ENCODE data around the gene MAN2A2. TPM values are rescaled to one million over a fixed set of nuclear protein-coding genes. Genes with fewer than 3 reads are reported as not detected.
"Not testable (repeated sequence)": the region's sequence is repeated elsewhere in the genome, so short reads cannot be mapped to it uniquely, and the experiment has no call there.

MAN2A2 gene
- total RNA-seq, 1 donor from 2014 or later = 133 TPM

- no peak for TF ChIP-seq CTCF (IDR thresholded peaks at IDR 0.05)
- Mint-ChIP-seq H3K36me3 (ENCODE audit: low read depth) (peaks cover 27% of the 10 kb centered on the region), H3K9me3 (no peaks in the 10 kb centered on the region), H3K27me3 (no peaks in the 10 kb centered on the region), H3K4me1 (peaks cover 37% of the 10 kb centered on the region), H3K4me3 (peak overlapping the region; percentile 28), H3K27ac (no peak overlapping the region)
- DNase-seq (no peak), ATAC-seq (ENCODE audit: low read depth) (no peak)
- ChIA-PET POLR2A (interaction anchor here (0.5 to 1.2 kb wide), 5 partner anchors 11 to 219 kb away, joined by 3 to 8 read pairs (median 5); partner anchors contain the start of gene FES), CTCF (interaction anchor here (0.8 to 1.2 kb wide), 3 partner anchors 12 to 55 kb away, joined by 3 to 4 read pairs (median 3); no protein-coding TSS in a partner anchor)
- intact Hi-C loops (cut with micrococcal nuclease) = loop anchor here (5.0 kb wide), 1 partner anchor 156 kb away; the partner anchor contains the start of gene BLM
Observed at GRCh38 chr15:90873488-90873997, 29.6 kb upstream of the MAN2A2 start.

- no peak for TF ChIP-seq CTCF (IDR thresholded peaks at IDR 0.05)
- DNase-seq = no peak
- ChIA-PET POLR2A (interaction anchor here (0.5 to 1.2 kb wide), 5 partner anchors 10 to 138 kb away, joined by 3 to 6 read pairs (median 3); partner anchors contain the start of gene FES), CTCF (interaction anchor here (0.9 to 1.2 kb wide), 2 partner anchors 12 to 56 kb away, joined by 3 to 4 read pairs; no protein-coding TSS in a partner anchor)
- H3K27me3 Mint-ChIP-seq = no peaks in the 10 kb centered on the region
- H3K9me3 Mint-ChIP-seq = no peaks in the 10 kb centered on the region
- H3K36me3 Mint-ChIP-seq (ENCODE audit: low read depth) = peaks cover 33% of the 10 kb centered on the region
- no peak for ATAC-seq (ENCODE audit: low read depth)
- no peak overlapping the region for H3K4me3 Mint-ChIP-seq
- H3K4me1 Mint-ChIP-seq = peaks cover 33% of the 10 kb centered on the region
- intact Hi-C loops (cut with micrococcal nuclease) = loop anchor here (5.0 kb wide), 1 partner anchor 157 kb away; the partner anchor contains the start of gene BLM
- no peak overlapping the region for H3K27ac Mint-ChIP-seq
Observed at GRCh38 chr15:90873998-90874605, 29.0 kb upstream of the MAN2A2 start.

DNA sequence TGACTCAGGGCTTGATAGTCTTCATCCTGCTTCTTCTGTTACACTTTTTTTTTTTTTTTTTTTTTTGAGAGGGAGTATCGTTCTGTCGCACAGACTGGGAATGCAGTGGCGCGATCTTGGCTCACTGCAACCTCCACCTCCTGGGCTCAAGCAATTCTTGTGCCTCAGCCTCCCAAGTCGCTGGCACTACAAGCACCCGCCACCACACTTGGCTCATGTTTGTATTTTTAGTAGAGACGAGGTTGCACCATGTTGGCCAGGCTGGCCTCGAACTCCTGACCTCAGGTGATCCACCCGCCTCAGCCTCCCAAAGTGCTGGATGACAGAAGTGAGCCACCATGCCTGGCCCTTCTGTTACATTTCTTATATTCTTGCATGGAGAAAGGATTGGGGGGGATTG lies 28.1 kb upstream of the MAN2A2 start:
- peaks cover 41% of the 10 kb centered on the region for H3K36me3 Mint-ChIP-seq (ENCODE audit: low read depth)
- H3K9me3 Mint-ChIP-seq; ATAC-seq (ENCODE audit: low read depth); H3K27me3 Mint-ChIP-seq; CTCF ChIA-PET; DNase-seq; H3K4me3 Mint-ChIP-seq; POLR2A ChIA-PET; H3K27ac Mint-ChIP-seq: not testable (repeated sequence)
- intact Hi-C loops (cut with micrococcal nuclease) = loop anchor here (5.0 kb wide), 1 partner anchor 158 kb away; the partner anchor contains the start of gene BLM
- H3K4me1 Mint-ChIP-seq = peaks cover 24% of the 10 kb centered on the region

- ChIA-PET CTCF (no interaction called here), POLR2A (interaction anchor here (1.4 kb wide), 1 partner anchor 33 kb away, joined by 3 read pairs; no protein-coding TSS in a partner anchor)
- ATAC-seq (ENCODE audit: low read depth) = no peak
- H3K4me3 Mint-ChIP-seq = no peak overlapping the region
- intact Hi-C loops (cut with micrococcal nuclease) = no loop called here
- no peaks in the 10 kb centered on the region for H3K9me3 Mint-ChIP-seq
- no peak overlapping the region for H3K27ac Mint-ChIP-seq
- H3K27me3 Mint-ChIP-seq = no peaks in the 10 kb centered on the region
- DNase-seq = no peak
- peaks cover 46% of the 10 kb centered on the region for H3K36me3 Mint-ChIP-seq (ENCODE audit: low read depth)
- H3K4me1 Mint-ChIP-seq = peaks cover 18% of the 10 kb centered on the region
- TF ChIP-seq CTCF (IDR thresholded peaks at IDR 0.05) = no peak
Observed at GRCh38 chr15:90875549-90875981, 27.5 kb upstream of the MAN2A2 start.

DNA sequence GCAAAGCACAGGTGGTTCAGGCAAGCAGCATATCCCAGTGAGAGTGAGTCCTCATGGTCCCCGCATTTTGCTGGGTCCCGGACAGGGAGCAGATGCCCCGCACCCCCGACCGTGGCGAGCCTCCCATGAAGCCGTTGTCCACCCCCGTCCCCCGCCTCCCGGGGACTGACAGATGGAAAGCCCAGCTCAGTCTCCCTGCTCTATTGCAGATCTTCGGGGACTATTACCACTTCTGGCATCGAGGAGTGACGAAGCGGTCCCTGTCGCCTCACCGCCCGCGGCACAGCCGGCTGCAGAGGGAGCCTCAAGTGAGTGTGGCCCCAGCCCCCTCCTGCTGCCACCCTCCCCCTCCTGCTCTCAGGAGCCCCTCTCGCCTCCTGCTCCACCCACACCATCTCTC lies 27.1 kb upstream of the MAN2A2 start:
- H3K9me3 Mint-ChIP-seq = no peaks in the 10 kb centered on the region
- peaks cover 48% of the 10 kb centered on the region for H3K36me3 Mint-ChIP-seq (ENCODE audit: low read depth)
- no peak for ATAC-seq (ENCODE audit: low read depth)
- H3K4me3 Mint-ChIP-seq = no peak overlapping the region
- no peaks in the 10 kb centered on the region for H3K27me3 Mint-ChIP-seq
- peaks cover 14% of the 10 kb centered on the region for H3K4me1 Mint-ChIP-seq
- no peak for TF ChIP-seq CTCF (IDR thresholded peaks at IDR 0.05)
- no peak overlapping the region for H3K27ac Mint-ChIP-seq
- CTCF ChIA-PET = no interaction called here
- POLR2A ChIA-PET = interaction anchor here (1.4 kb wide), 1 partner anchor 33 kb away, joined by 3 read pairs; no protein-coding TSS in a partner anchor
- intact Hi-C loops (cut with micrococcal nuclease) = no loop called here
- DNase-seq = no peak
